GM12801 (cell line): ENCODE measurements around the gene DRC3.

Source experiments
- TF ChIP-seq, protein P1 (sequence below): IDR thresholded peaks from one replicate; pipeline ENCODE4 v1.5.1; 2011; ENCODE audit warnings: control low read depth; ENCODE audit not compliant: insufficient read length; ENCODE audit errors: extremely low read depth

Gene DRC3

DNA sequence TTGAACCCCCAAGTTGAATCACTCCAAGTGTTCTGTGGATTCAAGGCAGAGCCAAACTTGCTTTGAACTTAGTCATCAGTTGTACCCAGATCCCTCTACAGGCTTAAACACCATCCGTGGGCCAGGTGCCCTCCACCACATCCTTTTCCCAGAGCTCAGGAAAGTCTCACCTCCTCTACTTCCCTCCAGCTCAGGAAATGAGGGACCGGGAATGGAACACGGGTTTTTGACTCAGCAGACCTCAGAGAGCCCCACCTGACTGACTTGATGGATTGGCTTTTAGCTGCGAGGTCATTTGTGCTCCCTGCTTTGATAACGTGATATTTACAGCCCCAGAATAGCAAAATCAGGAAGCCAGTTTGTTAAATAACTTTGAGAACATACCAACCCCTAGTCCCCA is 86.6 kb downstream of the DRC3 start:
- TF ChIP-seq, protein P1, sequence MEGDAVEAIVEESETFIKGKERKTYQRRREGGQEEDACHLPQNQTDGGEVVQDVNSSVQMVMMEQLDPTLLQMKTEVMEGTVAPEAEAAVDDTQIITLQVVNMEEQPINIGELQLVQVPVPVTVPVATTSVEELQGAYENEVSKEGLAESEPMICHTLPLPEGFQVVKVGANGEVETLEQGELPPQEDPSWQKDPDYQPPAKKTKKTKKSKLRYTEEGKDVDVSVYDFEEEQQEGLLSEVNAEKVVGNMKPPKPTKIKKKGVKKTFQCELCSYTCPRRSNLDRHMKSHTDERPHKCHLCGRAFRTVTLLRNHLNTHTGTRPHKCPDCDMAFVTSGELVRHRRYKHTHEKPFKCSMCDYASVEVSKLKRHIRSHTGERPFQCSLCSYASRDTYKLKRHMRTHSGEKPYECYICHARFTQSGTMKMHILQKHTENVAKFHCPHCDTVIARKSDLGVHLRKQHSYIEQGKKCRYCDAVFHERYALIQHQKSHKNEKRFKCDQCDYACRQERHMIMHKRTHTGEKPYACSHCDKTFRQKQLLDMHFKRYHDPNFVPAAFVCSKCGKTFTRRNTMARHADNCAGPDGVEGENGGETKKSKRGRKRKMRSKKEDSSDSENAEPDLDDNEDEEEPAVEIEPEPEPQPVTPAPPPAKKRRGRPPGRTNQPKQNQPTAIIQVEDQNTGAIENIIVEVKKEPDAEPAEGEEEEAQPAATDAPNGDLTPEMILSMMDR, result no peak

DNA sequence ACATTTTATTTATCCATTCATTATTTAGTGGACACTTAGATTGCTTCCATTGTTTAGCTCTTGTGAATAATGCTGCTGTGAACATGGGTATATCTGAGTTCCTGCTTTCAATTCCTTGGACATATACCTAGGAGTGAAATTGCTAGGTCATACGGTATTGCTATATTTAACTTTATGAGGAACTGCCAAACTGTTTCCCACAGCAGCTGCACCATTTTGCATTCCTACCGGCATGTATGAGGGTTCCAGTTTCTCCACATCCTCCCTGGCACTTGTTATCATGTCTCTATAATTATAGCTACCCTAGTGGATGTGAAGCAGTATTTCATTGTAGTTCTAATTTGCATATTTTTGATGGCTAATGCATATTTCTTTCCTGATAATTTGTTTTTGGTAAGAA is 91.4 kb downstream of the DRC3 start:
- TF ChIP-seq, protein P1, result no peak

DNA sequence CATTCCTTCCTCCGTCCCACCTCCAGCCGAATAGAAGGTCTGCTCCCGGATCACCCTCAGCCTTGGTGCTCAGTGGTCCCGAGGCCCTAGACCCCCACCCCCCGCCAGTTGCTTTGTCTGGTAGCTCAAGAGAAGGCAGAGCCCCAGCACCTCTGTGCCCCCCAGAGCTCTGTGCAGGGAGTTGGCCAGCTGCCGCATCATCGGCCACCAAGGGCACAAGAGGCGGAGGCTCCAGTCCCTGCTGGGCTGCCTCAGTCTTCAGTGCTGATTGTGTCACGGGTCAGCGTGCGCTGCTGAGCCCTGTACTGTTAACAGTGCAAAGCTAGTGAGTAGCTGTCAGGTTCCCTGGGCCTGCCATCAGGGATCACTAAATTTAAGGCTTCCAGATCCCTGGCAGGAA is 92.9 kb downstream of the DRC3 start:
- TF ChIP-seq, protein P1, result no peak
